Stimulated activated naive CD8-positive, alpha-beta T cell treated with anti-CD3 and anti-CD28 coated beads, Interleukin-15, amount 100 ng/mL, for 72 hours (primary cell): ENCODE results near the gene MED27.

Experiments used
- ATAC-seq: fragments of 150-1000 bp; cut with Tn5 transposase; 2 replicates; pipeline ENCODE4 v1.10.0; 2021; ENCODE audit warnings: mild to moderate bottlenecking, moderate library complexity
- DNase-seq, 2 donors: peaks; one replicate each; pipeline ENCODE4 v3.0.0; 2021 to 2022
- H3K27ac Mint-ChIP-seq, 2 donors: one replicate each; pipeline ENCODE4 v1.8.0; 2022; ENCODE audit warnings: mild to moderate bottlenecking in 2 of 2, mixed read lengths in 2 of 2, moderate library complexity in 2 of 2
- H3K27me3 Mint-ChIP-seq: one replicate; pipeline ENCODE4 v1.8.0; 2022; ENCODE audit warnings: mixed read lengths
- H3K4me1 Mint-ChIP-seq: one replicate; pipeline ENCODE4 v1.8.0; 2022; ENCODE audit warnings: mild to moderate bottlenecking, mixed read lengths
- H3K4me3 Mint-ChIP-seq, 2 donors: one replicate each; pipeline ENCODE4 v1.8.0; 2022; ENCODE audit warnings: mild to moderate bottlenecking in 2 of 2, mixed read lengths in 2 of 2, moderate library complexity in 1 of 2
- H3K9me3 Mint-ChIP-seq, 2 donors: one replicate each; pipeline ENCODE4 v1.8.0; 2022; ENCODE audit warnings: mixed read lengths in 2 of 2

The MED27 gene

DNA sequence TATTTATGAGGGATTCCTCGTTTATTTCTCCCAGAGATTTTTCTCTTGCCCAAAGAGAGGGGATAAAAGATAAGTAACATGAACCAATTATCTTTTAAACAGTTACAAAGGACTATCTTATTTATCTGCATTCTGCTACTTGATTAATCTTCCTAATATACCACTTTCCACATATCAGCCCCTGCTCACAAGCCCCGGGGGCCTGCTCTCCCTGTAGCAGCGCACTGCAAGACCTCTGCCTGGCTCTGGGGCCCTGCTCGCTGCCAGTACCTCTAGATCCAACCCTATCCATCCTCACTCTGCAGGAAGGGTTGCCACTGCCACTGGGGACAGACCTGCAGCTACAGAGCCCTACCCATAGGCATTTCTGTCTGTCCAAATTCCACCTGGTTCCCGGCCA is 75.3 kb downstream of the MED27 start:
- no peak for ATAC-seq
- Mint-ChIP-seq H3K27ac (no peak overlapping the region), H3K4me1 (peaks cover 86% of the 10 kb centered on the region), H3K27me3 (no peaks in the 10 kb centered on the region), H3K9me3 (no peaks in the 10 kb centered on the region), H3K4me3 (no peak overlapping the region)
- no peak for DNase-seq

DNA sequence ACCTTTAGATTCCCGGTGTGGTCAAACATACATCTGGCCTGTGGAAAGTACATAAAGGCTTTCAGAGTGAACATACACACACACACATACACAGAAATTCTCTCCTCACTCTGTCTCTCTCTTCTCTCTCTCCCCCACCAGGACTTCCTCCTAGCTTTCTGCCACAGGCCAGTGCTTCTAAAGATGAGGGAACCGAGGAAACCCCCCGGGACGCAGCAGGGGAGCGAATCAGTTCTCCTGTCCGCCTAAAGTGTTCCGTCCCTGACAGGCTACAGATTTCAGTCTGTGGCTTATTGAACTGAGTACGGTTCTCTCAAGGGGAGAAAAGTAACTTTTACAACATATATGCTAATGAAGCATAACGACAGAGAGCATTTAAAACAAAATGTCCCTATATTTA is 75.8 kb downstream of the MED27 start:
- Mint-ChIP-seq H3K27me3 (no peaks in the 10 kb centered on the region), H3K4me3 (no peak overlapping the region), H3K27ac (peak overlapping the region in 1 of 2 donors; percentile 88), H3K9me3 (no peaks in the 10 kb centered on the region), H3K4me1 (peaks cover 82% of the 10 kb centered on the region)
- ATAC-seq (no peak), DNase-seq (no peak)

DNA sequence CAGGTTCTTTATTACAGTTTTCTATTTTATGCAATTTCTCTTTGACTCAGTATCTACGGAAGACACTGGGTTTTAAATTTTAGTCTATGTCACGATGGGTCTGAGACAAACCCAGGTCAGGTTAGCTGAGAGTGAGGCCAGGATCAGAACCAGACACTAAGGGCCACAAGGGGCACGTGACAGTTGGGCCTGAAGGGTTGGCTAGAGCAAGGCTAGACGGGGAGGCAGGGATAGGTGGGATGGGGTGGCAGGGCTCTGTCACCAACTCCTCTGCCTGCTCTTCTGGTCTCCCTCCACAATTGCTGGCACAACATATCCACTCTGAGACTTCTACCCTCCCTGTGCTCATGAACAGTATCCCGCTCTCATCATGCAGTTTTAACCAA is 76.4 kb downstream of the MED27 start:
- no peak overlapping the region for H3K27ac Mint-ChIP-seq
- no peak for DNase-seq
- H3K27me3 Mint-ChIP-seq, result no peaks in the 10 kb centered on the region
- H3K4me1 Mint-ChIP-seq, result peaks cover 78% of the 10 kb centered on the region
- no peak overlapping the region for H3K4me3 Mint-ChIP-seq
- H3K9me3 Mint-ChIP-seq, result no peaks in the 10 kb centered on the region
- ATAC-seq, result no peak

DNA sequence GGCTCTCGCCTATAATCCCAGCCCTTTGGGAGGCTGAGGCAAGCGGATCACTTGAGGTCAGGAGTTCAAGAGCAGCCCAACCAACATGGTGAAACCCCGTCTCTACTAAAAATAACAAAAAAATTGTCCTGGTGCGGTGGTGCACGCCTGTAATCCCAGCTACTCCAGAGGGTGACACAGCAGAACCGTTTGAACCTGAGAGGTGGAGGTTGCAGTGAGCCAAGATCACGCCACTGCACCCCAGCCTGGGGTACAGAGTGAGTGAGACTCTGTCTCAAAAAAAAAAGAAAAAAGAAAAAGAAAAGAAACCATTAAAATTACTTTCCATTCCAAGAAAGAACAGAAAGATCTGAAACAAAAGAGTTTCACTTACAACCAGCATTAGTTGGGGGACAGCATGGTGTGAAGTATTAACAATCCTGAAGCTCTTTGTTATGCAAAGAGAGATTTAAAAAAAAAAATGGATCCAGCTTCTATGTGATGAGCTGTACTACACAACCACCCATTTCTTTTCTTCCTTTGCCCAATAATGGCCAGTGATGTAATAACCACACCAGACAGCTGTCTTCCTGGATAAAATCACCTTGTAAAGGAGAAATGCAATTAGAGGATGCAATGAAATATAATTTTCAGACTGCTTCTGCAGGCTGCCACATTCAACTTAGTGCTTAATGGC is 76.9 kb downstream of the MED27 start:
- Mint-ChIP-seq H3K27me3 (no peaks in the 10 kb centered on the region), H3K27ac (no peak overlapping the region), H3K4me3 (peak overlapping the region in 1 of 2 donors; percentile 54), H3K4me1 (peaks cover 77% of the 10 kb centered on the region), H3K9me3 (no peaks in the 10 kb centered on the region)
- ATAC-seq (peak; percentile 16), DNase-seq (no peak)

DNA sequence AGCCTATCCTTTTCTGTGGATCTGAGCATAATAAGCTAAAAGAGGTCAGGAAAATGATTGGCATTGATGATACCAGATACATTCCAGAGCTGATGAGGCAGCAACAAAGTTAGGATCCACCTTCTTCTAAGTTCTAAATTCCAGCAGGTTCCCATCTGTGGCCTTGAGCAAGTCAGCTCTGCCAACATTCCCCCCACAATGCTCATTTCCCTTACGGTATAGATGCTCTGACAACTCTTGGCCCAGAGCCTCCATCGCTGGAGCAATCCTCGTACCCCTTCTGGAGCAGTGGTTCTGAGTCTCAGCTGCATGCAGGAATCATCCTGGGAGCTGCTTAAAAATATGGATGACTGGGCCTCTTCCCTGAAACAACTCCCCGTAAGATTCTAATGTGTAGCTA is 78.1 kb downstream of the MED27 start:
- H3K4me3 Mint-ChIP-seq, result peak overlapping the region in 1 of 2 donors; percentile 5
- peaks cover 65% of the 10 kb centered on the region for H3K4me1 Mint-ChIP-seq
- H3K9me3 Mint-ChIP-seq, result no peaks in the 10 kb centered on the region
- no peaks in the 10 kb centered on the region for H3K27me3 Mint-ChIP-seq
- DNase-seq, result no peak
- no peak for ATAC-seq
- H3K27ac Mint-ChIP-seq, result no peak overlapping the region

GRCh38 chr9:132000659-132001058 is 79.0 kb downstream of the MED27 start:
- ATAC-seq, result no peak
- Mint-ChIP-seq H3K27ac (no peak overlapping the region), H3K9me3 (no peaks in the 10 kb centered on the region), H3K27me3 (no peaks in the 10 kb centered on the region), H3K4me1 (peaks cover 58% of the 10 kb centered on the region), H3K4me3 (no peak overlapping the region)
- no peak for DNase-seq

- Mint-ChIP-seq H3K9me3 (no peaks in the 10 kb centered on the region), H3K27me3 (no peaks in the 10 kb centered on the region), H3K27ac (peak overlapping the region in 1 of 2 donors; percentile 12), H3K4me1 (peaks cover 52% of the 10 kb centered on the region), H3K4me3 (no peak overlapping the region)
- ATAC-seq (peak; percentile 86), DNase-seq (no peak)
Measured at GRCh38 chr9:131999692-132000551, 79.7 kb downstream of the MED27 start.

GRCh38 chr9:131997779-131998178 is 81.9 kb downstream of the MED27 start:
- Mint-ChIP-seq H3K4me1 (peaks cover 31% of the 10 kb centered on the region), H3K27me3 (no peaks in the 10 kb centered on the region), H3K9me3 (no peaks in the 10 kb centered on the region), H3K4me3 (no peak overlapping the region), H3K27ac (no peak overlapping the region)
- no peak for DNase-seq
- no peak for ATAC-seq

DNA sequence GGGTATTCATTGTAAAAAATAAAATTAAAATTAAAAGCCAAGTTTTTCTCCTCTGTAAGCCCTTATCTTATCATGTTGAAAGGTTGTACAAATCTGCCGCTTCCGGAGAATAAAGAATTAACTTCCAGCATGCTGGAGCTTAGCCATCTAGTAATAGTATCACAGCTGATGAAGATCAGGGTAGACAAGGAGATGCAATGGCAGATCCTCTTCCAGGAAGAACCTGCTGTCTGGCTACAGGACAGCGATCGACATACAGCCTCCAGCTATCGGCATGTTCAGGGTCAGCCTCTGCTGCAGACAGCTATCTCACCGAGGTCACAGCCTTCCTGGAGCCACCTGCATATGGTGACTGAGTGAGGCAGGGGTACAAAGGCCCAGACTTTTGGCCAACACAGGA is 82.6 kb downstream of the MED27 start:
- Mint-ChIP-seq H3K9me3 (no peaks in the 10 kb centered on the region), H3K27me3 (no peaks in the 10 kb centered on the region), H3K4me1 (peaks cover 24% of the 10 kb centered on the region), H3K4me3 (no peak overlapping the region), H3K27ac (no peak overlapping the region)
- DNase-seq (no peak), ATAC-seq (no peak)

- DNase-seq (no peak), ATAC-seq (no peak)
- Mint-ChIP-seq H3K4me3 (no peak overlapping the region), H3K27me3 (no peaks in the 10 kb centered on the region), H3K4me1 (peaks cover 10% of the 10 kb centered on the region), H3K9me3 (no peaks in the 10 kb centered on the region), H3K27ac (no peak overlapping the region)
Measured at GRCh38 chr9:131995382-131995781, 84.3 kb downstream of the MED27 start.

DNA sequence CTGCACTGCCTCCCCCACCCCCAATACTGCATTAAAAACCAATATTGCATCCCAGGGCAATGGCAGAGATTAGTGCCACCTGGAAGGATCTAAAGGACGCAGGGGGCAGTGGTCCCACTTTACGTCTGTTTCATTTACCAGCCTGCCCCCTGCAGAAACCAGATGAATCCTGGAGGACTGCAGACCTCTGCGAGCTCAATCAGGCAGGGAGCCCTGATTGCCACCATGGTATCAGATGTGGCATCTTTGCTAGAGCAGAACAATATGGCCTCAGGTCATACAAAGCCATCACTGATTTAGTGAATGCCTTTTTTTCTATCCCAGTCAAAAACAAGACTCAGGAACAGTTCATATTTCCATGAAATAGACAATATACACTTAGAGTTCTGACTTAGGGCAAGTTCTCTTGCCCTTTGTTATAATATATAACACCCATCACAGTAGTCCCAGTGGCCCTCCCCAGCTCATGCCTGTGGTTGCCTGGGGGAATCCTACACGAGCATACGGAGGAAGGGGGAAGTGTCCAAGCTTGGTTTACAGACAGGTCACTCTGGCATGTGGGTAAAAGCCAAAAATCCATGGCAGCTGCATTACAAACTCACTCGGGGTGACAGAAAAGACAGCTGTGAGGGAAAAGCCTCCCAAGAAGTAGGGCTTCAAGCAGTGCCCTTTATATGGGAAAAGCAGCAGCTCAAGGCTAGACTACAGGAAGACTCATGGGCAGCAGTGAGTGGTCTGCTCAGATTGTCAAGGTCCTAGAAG is 85.1 kb downstream of the MED27 start:
- Mint-ChIP-seq H3K27ac (no peak overlapping the region), H3K4me1 (peaks cover 2% of the 10 kb centered on the region), H3K27me3 (no peaks in the 10 kb centered on the region), H3K4me3 (no peak overlapping the region), H3K9me3 (no peaks in the 10 kb centered on the region)
- ATAC-seq (no peak), DNase-seq (no peak)

- H3K27me3 Mint-ChIP-seq, result no peaks in the 10 kb centered on the region
- H3K4me3 Mint-ChIP-seq, result no peak overlapping the region
- ATAC-seq (no peak), DNase-seq (no peak)
- H3K9me3 Mint-ChIP-seq, result no peaks in the 10 kb centered on the region
- no peaks in the 10 kb centered on the region for H3K4me1 Mint-ChIP-seq
- H3K27ac Mint-ChIP-seq, result peak overlapping the region in 1 of 2 donors; percentile 44
Measured at GRCh38 chr9:131992906-131993657, 86.6 kb downstream of the MED27 start.

DNA sequence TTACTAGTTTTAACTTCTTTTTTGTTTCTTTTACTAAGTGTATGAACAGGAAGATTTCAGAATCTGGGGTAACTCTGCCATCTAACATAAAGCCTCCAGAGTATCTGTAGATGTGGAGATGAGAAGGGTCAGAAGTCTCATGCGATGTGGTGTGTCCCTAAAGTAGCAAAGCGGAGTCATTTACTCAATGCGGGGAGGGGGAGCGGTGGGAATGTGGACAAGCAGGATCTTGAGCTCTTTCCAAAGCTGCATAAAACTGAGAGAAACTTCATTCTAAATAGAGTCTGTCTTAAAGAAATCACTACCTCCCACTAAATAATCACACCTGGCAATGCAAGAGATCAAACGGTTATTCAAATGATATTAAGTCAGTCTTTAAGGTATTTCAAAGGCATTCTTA is 92.4 kb downstream of the MED27 start:
- H3K27me3 Mint-ChIP-seq, result no peaks in the 10 kb centered on the region
- H3K4me3 Mint-ChIP-seq, result no peak overlapping the region
- H3K9me3 Mint-ChIP-seq, result no peaks in the 10 kb centered on the region
- H3K27ac Mint-ChIP-seq, result no peak overlapping the region
- peaks cover 15% of the 10 kb centered on the region for H3K4me1 Mint-ChIP-seq
- DNase-seq, result no peak
- no peak for ATAC-seq

DNA sequence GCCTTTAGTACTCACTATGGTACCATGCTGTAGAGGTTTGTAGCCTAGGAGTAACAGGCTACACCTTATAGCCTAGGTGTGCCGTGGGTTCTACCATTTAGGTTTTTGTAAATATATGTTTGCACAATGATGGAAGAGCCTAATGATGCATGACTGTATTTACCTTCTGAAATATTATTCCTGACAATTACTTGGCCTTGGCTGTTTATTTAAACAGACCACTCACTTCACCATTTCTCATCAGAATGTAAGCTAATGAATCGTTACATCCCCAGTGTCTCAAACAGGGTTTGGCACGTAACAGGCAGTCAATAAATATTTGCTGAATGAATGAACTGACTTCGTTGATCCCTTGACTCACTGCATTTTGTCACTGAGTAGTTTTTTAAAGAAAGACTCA is 93.1 kb downstream of the MED27 start:
- ATAC-seq (no peak), DNase-seq (no peak)
- H3K27me3 Mint-ChIP-seq, result no peaks in the 10 kb centered on the region
- peaks cover 15% of the 10 kb centered on the region for H3K4me1 Mint-ChIP-seq
- no peaks in the 10 kb centered on the region for H3K9me3 Mint-ChIP-seq
- no peak overlapping the region for H3K4me3 Mint-ChIP-seq
- H3K27ac Mint-ChIP-seq, result no peak overlapping the region

DNA sequence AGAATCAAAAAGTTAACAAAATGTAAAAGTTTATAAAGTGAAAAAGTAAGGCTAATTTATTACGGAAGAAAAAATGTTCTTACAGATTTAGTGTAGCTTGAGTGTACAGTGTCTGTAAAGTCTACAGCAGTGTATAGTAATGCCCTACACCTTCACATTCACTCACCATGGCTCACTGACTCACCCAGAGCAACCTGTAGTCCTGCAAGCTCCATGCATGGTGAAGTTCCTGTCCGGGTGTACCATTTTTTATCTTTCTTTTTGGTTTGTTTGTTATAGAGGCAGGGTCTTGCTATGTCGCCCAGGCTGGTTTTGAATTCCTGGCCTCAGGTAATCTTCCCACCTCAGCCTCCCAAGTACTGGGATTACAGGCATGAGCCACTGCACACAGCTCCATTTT is 93.6 kb downstream of the MED27 start:
- H3K27ac Mint-ChIP-seq, result no peak overlapping the region
- DNase-seq (no peak), ATAC-seq (no peak)
- no peak overlapping the region for H3K4me3 Mint-ChIP-seq
- peaks cover 15% of the 10 kb centered on the region for H3K4me1 Mint-ChIP-seq
- H3K9me3 Mint-ChIP-seq, result no peaks in the 10 kb centered on the region
- no peaks in the 10 kb centered on the region for H3K27me3 Mint-ChIP-seq
